ENCODE results near the gene CEACAM19. TPM values are rescaled to one million over a fixed set of nuclear protein-coding genes. Genes with fewer than 3 reads are reported as not detected.

CEACAM19 gene
- total RNA-seq, 1 experiment from 2014 or later, result 1.2 TPM

DNA sequence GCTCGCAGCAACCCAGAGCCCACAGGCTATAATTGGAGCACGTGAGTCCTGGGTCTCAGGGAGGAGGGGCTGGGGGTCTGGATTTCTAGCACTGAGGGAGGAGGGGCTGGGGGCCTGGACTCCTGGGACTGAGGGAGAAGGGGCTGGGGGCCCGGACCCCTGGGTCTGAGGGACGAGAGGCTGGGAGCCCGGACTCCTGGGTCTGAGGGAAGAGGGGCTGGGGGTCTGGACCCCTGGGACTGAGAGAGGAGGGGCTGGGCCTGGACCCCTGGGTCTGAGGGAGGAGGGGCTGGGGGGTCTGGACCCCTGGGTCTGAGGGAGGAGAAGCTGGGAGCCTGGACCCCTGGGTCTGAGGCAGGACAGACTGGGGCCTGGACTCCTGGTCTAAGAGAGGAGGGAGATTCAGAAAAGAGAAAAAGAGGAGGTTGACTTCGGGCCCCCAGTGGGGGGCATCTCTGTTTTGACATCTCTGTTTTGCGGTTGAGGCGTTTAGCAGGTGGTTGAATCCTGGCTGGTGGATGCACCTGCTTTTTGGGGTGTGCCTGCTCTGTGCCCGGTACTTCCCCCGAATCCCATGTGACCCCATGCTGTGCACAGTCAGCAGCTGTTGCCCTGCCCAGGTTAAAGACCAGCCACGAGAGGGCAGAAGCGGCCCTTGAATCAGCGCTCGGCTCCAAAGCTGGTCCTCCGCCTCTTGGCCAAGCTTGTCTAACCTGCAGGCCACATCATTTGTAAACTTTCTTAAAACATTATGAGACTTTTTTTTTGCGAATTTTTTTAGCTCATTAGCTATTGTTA is 17.1 kb upstream of the CEACAM19 start:
- Histone ChIP-seq H3K36me3 (ENCODE audit: control insufficient read depth, insufficient read depth, low read length) (no peaks in the 10 kb centered on the region), H3K4me3 (ENCODE audit: low read depth in 2 of 2, low read length in 2 of 2) (no peak overlapping the region), H3K4me1 (ENCODE audit: control insufficient read depth, insufficient read depth, low read length) (no peaks in the 10 kb centered on the region), H3K9me3 (ENCODE audit: control insufficient read depth, insufficient read depth, low read depth, low read length) (no peaks in the 10 kb centered on the region), H3K27me3 (ENCODE audit: control insufficient read depth, insufficient read depth, low read length) (no peaks in the 10 kb centered on the region), H3K27ac (ENCODE audit: low read length) (no peak overlapping the region)
- ATAC-seq (peak; percentile 80), DNase-seq (ENCODE audit: low read depth, low spot score) (no peak)
- intact Hi-C loops (cut with micrococcal nuclease; ENCODE audit: unreplicated experiment), result no loop called here
- TF ChIP-seq TCF7L2 (IDR thresholded peaks at IDR 0.05; ENCODE audit: low read depth, low read length), result no peak
- TF ChIP-seq, protein P1, sequence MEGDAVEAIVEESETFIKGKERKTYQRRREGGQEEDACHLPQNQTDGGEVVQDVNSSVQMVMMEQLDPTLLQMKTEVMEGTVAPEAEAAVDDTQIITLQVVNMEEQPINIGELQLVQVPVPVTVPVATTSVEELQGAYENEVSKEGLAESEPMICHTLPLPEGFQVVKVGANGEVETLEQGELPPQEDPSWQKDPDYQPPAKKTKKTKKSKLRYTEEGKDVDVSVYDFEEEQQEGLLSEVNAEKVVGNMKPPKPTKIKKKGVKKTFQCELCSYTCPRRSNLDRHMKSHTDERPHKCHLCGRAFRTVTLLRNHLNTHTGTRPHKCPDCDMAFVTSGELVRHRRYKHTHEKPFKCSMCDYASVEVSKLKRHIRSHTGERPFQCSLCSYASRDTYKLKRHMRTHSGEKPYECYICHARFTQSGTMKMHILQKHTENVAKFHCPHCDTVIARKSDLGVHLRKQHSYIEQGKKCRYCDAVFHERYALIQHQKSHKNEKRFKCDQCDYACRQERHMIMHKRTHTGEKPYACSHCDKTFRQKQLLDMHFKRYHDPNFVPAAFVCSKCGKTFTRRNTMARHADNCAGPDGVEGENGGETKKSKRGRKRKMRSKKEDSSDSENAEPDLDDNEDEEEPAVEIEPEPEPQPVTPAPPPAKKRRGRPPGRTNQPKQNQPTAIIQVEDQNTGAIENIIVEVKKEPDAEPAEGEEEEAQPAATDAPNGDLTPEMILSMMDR (IDR thresholded peaks at IDR 0.05), result peak; percentile 77
- CTCF ChIA-PET, result interaction anchor here (0.5 to 1.1 kb wide), 3 partner anchors 77 to 190 kb away, joined by 3 to 6 read pairs (median 3); no protein-coding TSS in a partner anchor
- BruUV-seq (replicated peaks), result no TSS peak
- in situ Hi-C loops (cut with HindIII; ENCODE audit: low pct_unique_long_range_greater_than_20kb, low sequenced_read_pairs), result no loop called here
- POLR2A ChIA-PET, result interaction anchor here (0.7 kb wide), 1 partner anchor 23 kb away, joined by 3 read pairs; no protein-coding TSS in a partner anchor

DNA sequence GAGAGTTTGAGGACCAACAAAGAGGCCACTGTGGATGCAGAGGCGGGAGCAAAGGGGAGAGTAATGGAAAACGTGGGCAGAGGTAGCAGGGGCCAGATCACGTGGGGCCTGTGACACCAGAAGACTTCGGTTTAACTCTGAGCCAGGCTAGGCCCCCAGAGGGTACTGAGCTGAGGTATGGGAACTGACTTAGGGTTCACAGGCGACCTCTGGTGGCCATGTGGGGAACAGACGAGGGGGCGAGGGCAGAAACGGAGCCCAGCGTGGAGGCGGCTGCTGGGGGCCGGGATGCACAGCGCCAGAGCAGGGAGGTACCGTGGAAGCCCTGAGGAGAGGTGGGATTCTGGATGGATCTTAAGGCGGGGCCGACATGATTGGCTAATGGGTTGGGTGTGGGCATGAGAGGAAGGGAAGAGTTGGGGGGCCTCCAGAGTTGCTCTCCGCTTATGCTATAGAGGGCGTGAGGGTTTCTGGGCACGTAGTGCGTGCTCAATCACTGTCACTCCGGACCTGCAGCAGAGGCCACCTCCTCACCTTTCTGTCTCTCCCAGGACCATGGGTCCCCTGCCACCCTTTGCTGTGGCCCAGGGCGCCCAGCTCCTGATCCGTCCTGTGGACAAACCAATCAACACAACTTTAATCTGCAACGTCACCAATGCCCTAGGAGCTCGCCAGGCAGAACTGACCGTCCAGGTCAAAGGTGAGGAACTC is 13.9 kb upstream of the CEACAM19 start:
- TF ChIP-seq, protein P1 (IDR thresholded peaks at IDR 0.05), result peak; percentile 86
- no peak for TF ChIP-seq SIN3A (IDR thresholded peaks at IDR 0.05; ENCODE audit: borderline replicate concordance, insufficient read depth, low read depth, low read length)
- intact Hi-C loops (cut with micrococcal nuclease; ENCODE audit: unreplicated experiment) (loop anchor here (5.0 kb wide), 1 partner anchor 80 kb away; no protein-coding TSS in a partner anchor), in situ Hi-C loops (cut with HindIII; ENCODE audit: low pct_unique_long_range_greater_than_20kb, low sequenced_read_pairs) (no loop called here)
- POLR2A ChIA-PET, result no interaction called here
- H3K36me3 ChIP-seq (ENCODE audit: control insufficient read depth, insufficient read depth, low read length), result no peaks in the 10 kb centered on the region
- CTCF ChIA-PET, result interaction anchor here (0.5 to 1.6 kb wide), 3 partner anchors 75 to 118 kb away, joined by 3 to 6 read pairs (median 3); no protein-coding TSS in a partner anchor
- BruUV-seq (replicated peaks), result no TSS peak
- H3K4me3 ChIP-seq (ENCODE audit: low read depth in 2 of 2, low read length in 2 of 2), result no peak overlapping the region
- H3K27ac ChIP-seq (ENCODE audit: low read length), result no peak overlapping the region
- H3K9me3 ChIP-seq (ENCODE audit: control insufficient read depth, insufficient read depth, low read depth, low read length), result no peaks in the 10 kb centered on the region
- H3K4me1 ChIP-seq (ENCODE audit: control insufficient read depth, insufficient read depth, low read length), result no peaks in the 10 kb centered on the region
- DNase-seq (ENCODE audit: low read depth, low spot score) (no peak), ATAC-seq (peak; percentile 64)
- no peaks in the 10 kb centered on the region for H3K27me3 ChIP-seq (ENCODE audit: control insufficient read depth, insufficient read depth, low read length)

DNA sequence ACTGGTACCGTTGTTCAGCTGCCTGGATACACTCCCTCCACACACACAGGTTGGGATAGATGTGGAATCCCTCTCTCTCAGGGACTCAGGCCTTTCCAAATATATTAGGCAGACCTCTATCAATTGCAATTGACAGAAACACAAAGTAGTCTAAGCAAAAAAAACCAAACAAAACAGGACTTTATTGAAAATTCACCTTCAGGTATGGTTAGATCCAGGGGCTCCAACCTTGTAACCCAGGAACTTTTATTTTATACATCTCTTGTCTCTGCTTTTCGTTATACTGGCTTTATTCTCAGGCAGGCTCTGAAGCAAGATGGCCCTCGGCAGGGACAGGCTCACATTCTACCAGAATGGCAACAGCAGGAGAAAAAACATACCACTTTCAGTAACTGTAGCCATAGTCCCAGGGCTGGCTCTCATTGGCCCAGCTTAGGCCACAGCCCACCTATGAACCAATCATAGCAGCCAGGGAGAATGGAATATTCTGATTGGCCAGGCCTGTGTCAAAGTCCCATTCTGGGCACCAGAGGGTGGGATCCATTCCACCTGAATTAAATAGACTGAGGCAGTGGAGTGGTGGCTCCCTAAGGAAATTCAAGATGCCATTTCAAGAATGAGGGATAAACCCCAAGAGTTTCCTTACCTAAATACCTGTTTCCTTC is 13.1 kb upstream of the CEACAM19 start:
- no peaks in the 10 kb centered on the region for H3K36me3 ChIP-seq (ENCODE audit: control insufficient read depth, insufficient read depth, low read length)
- H3K27ac ChIP-seq (ENCODE audit: low read length), result no peak overlapping the region
- no peaks in the 10 kb centered on the region for H3K27me3 ChIP-seq (ENCODE audit: control insufficient read depth, insufficient read depth, low read length)
- H3K4me1 ChIP-seq (ENCODE audit: control insufficient read depth, insufficient read depth, low read length), result no peaks in the 10 kb centered on the region
- intact Hi-C loops (cut with micrococcal nuclease; ENCODE audit: unreplicated experiment) (loop anchor here (5.0 kb wide), 1 partner anchor 81 kb away; no protein-coding TSS in a partner anchor), in situ Hi-C loops (cut with HindIII; ENCODE audit: low pct_unique_long_range_greater_than_20kb, low sequenced_read_pairs) (no loop called here)
- no peaks in the 10 kb centered on the region for H3K9me3 ChIP-seq (ENCODE audit: control insufficient read depth, insufficient read depth, low read depth, low read length)
- CTCF ChIA-PET, result interaction anchor here (1.6 kb wide), 1 partner anchor 87 kb away, joined by 6 read pairs; no protein-coding TSS in a partner anchor
- no peak for ATAC-seq
- TF ChIP-seq, protein P1 (IDR thresholded peaks at IDR 0.05), result no peak
- TF ChIP-seq TCF7L2 (IDR thresholded peaks at IDR 0.05; ENCODE audit: low read depth, low read length), result no peak
- TF ChIP-seq, protein P2, sequence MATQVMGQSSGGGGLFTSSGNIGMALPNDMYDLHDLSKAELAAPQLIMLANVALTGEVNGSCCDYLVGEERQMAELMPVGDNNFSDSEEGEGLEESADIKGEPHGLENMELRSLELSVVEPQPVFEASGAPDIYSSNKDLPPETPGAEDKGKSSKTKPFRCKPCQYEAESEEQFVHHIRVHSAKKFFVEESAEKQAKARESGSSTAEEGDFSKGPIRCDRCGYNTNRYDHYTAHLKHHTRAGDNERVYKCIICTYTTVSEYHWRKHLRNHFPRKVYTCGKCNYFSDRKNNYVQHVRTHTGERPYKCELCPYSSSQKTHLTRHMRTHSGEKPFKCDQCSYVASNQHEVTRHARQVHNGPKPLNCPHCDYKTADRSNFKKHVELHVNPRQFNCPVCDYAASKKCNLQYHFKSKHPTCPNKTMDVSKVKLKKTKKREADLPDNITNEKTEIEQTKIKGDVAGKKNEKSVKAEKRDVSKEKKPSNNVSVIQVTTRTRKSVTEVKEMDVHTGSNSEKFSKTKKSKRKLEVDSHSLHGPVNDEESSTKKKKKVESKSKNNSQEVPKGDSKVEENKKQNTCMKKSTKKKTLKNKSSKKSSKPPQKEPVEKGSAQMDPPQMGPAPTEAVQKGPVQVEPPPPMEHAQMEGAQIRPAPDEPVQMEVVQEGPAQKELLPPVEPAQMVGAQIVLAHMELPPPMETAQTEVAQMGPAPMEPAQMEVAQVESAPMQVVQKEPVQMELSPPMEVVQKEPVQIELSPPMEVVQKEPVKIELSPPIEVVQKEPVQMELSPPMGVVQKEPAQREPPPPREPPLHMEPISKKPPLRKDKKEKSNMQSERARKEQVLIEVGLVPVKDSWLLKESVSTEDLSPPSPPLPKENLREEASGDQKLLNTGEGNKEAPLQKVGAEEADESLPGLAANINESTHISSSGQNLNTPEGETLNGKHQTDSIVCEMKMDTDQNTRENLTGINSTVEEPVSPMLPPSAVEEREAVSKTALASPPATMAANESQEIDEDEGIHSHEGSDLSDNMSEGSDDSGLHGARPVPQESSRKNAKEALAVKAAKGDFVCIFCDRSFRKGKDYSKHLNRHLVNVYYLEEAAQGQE (IDR thresholded peaks at IDR 0.05; ENCODE audit: insufficient read depth in 1 of 2, low read depth in 2 of 2, low read length in 1 of 2), result no peak
- no peak for TF ChIP-seq SIN3A (IDR thresholded peaks at IDR 0.05; ENCODE audit: borderline replicate concordance, insufficient read depth, low read depth, low read length)
- no peak for TF ChIP-seq POLR2AphosphoS5 (IDR thresholded peaks at IDR 0.05; ENCODE audit: low read depth, low read length)
- H3K4me3 ChIP-seq (ENCODE audit: low read depth in 2 of 2, low read length in 2 of 2), result no peak overlapping the region
- no TSS peak for BruUV-seq (replicated peaks)
- no peak for DNase-seq (ENCODE audit: low read depth, low spot score)
- POLR2A ChIA-PET, result no interaction called here
